Measurements from ENCODE around the gene WASHC2A.
"Not testable (repeated sequence)": the region's sequence is repeated elsewhere in the genome, so short reads cannot be mapped to it uniquely, and the experiment has no call there.

WASHC2A gene

GRCh38 chr10:50108999-50109698 lies 41.4 kb downstream of the WASHC2A start:
- not testable (repeated sequence) for H3K27me3 Mint-ChIP-seq (ENCODE audit: low read depth, poor library complexity); H3K9me3 Mint-ChIP-seq; H3K4me3 Mint-ChIP-seq; H3K27ac Mint-ChIP-seq; DNase-seq; H3K4me1 Mint-ChIP-seq
- H3K36me3 Mint-ChIP-seq (ENCODE audit: low read depth) = peaks cover 14% of the 10 kb centered on the region

GRCh38 chr10:50112419-50113112 lies 44.8 kb downstream of the WASHC2A start:
- not testable (repeated sequence) for H3K9me3 Mint-ChIP-seq; H3K27me3 Mint-ChIP-seq (ENCODE audit: low read depth, poor library complexity); DNase-seq; H3K27ac Mint-ChIP-seq; H3K4me3 Mint-ChIP-seq; H3K4me1 Mint-ChIP-seq
- peaks cover 16% of the 10 kb centered on the region for H3K36me3 Mint-ChIP-seq (ENCODE audit: low read depth)

- not testable (repeated sequence) for H3K27me3 Mint-ChIP-seq (ENCODE audit: low read depth, poor library complexity); DNase-seq; H3K4me1 Mint-ChIP-seq; H3K36me3 Mint-ChIP-seq (ENCODE audit: low read depth); H3K4me3 Mint-ChIP-seq; H3K27ac Mint-ChIP-seq; H3K9me3 Mint-ChIP-seq
These were observed 59.0 kb downstream of the WASHC2A start for GRCh38 chr10:50126765-50127164.

GRCh38 chr10:50127770-50128292 lies 60.1 kb downstream of the WASHC2A start:
- not testable (repeated sequence) for H3K4me3 Mint-ChIP-seq; H3K9me3 Mint-ChIP-seq; H3K27ac Mint-ChIP-seq; DNase-seq; H3K4me1 Mint-ChIP-seq; H3K27me3 Mint-ChIP-seq (ENCODE audit: low read depth, poor library complexity); H3K36me3 Mint-ChIP-seq (ENCODE audit: low read depth)

- H3K9me3 Mint-ChIP-seq; H3K4me3 Mint-ChIP-seq; DNase-seq; H3K27me3 Mint-ChIP-seq (ENCODE audit: low read depth, poor library complexity); H3K4me1 Mint-ChIP-seq; H3K27ac Mint-ChIP-seq: not testable (repeated sequence)
- H3K36me3 Mint-ChIP-seq (ENCODE audit: low read depth) = peaks cover 15% of the 10 kb centered on the region
These were observed 63.7 kb downstream of the WASHC2A start for GRCh38 chr10:50131245-50131965.

GRCh38 chr10:50132322-50132721 lies 64.6 kb downstream of the WASHC2A start:
- not testable (repeated sequence) for H3K4me3 Mint-ChIP-seq; DNase-seq; H3K4me1 Mint-ChIP-seq; H3K9me3 Mint-ChIP-seq; H3K27ac Mint-ChIP-seq; H3K27me3 Mint-ChIP-seq (ENCODE audit: low read depth, poor library complexity)
- H3K36me3 Mint-ChIP-seq (ENCODE audit: low read depth) = peaks cover 15% of the 10 kb centered on the region

GRCh38 chr10:50132841-50133240 lies 65.1 kb downstream of the WASHC2A start:
- not testable (repeated sequence) for H3K9me3 Mint-ChIP-seq; H3K27me3 Mint-ChIP-seq (ENCODE audit: low read depth, poor library complexity); H3K4me1 Mint-ChIP-seq; H3K27ac Mint-ChIP-seq; H3K4me3 Mint-ChIP-seq; DNase-seq
- H3K36me3 Mint-ChIP-seq (ENCODE audit: low read depth) = peaks cover 15% of the 10 kb centered on the region

- H3K27ac Mint-ChIP-seq; DNase-seq; H3K4me1 Mint-ChIP-seq; H3K4me3 Mint-ChIP-seq; H3K9me3 Mint-ChIP-seq; H3K36me3 Mint-ChIP-seq (ENCODE audit: low read depth): not testable (repeated sequence)
- peaks cover 18% of the 10 kb centered on the region for H3K27me3 Mint-ChIP-seq (ENCODE audit: low read depth, poor library complexity)
These were observed 75.9 kb downstream of the WASHC2A start for GRCh38 chr10:50143512-50144174.

GRCh38 chr10:50145575-50145974 lies 77.8 kb downstream of the WASHC2A start:
- not testable (repeated sequence) for H3K9me3 Mint-ChIP-seq; DNase-seq; H3K36me3 Mint-ChIP-seq (ENCODE audit: low read depth); H3K4me1 Mint-ChIP-seq; H3K27ac Mint-ChIP-seq; H3K4me3 Mint-ChIP-seq
- H3K27me3 Mint-ChIP-seq (ENCODE audit: low read depth, poor library complexity) = peaks cover 15% of the 10 kb centered on the region

GRCh38 chr10:50152792-50153272 lies 85.1 kb downstream of the WASHC2A start:
- TF ChIP-seq CTCF (IDR thresholded peaks at IDR 0.05) = no peak
- no peak overlapping the region for H3K4me3 Mint-ChIP-seq
- no peaks in the 10 kb centered on the region for H3K4me1 Mint-ChIP-seq
- peaks cover 3% of the 10 kb centered on the region for H3K9me3 Mint-ChIP-seq
- no peak overlapping the region for H3K27ac Mint-ChIP-seq
- H3K36me3 Mint-ChIP-seq (ENCODE audit: low read depth) = no peaks in the 10 kb centered on the region
- H3K27me3 Mint-ChIP-seq (ENCODE audit: low read depth, poor library complexity) = peaks cover 10% of the 10 kb centered on the region
- peak; percentile 2 for DNase-seq

- DNase-seq; H3K4me3 Mint-ChIP-seq; H3K4me1 Mint-ChIP-seq; H3K9me3 Mint-ChIP-seq; H3K36me3 Mint-ChIP-seq (ENCODE audit: low read depth); H3K27ac Mint-ChIP-seq: not testable (repeated sequence)
- peaks cover 14% of the 10 kb centered on the region for H3K27me3 Mint-ChIP-seq (ENCODE audit: low read depth, poor library complexity)
These were observed 90.1 kb downstream of the WASHC2A start for GRCh38 chr10:50157868-50158267.

GRCh38 chr10:50159856-50160255 lies 92.1 kb downstream of the WASHC2A start:
- H3K4me1 Mint-ChIP-seq; H3K4me3 Mint-ChIP-seq; H3K27ac Mint-ChIP-seq; H3K27me3 Mint-ChIP-seq (ENCODE audit: low read depth, poor library complexity); H3K36me3 Mint-ChIP-seq (ENCODE audit: low read depth); DNase-seq; H3K9me3 Mint-ChIP-seq: not testable (repeated sequence)

GRCh38 chr10:50165038-50165437 lies 97.3 kb downstream of the WASHC2A start:
- not testable (repeated sequence) for H3K27me3 Mint-ChIP-seq (ENCODE audit: low read depth, poor library complexity); DNase-seq; H3K36me3 Mint-ChIP-seq (ENCODE audit: low read depth)

More at GRCh38 chr10:50165038-50165437, 97.3 kb downstream of the WASHC2A start:
- H3K4me3 Mint-ChIP-seq, H3K27ac Mint-ChIP-seq, H3K9me3 Mint-ChIP-seq, H3K4me1 Mint-ChIP-seq: not testable (repeated sequence)
